Activated CD8-positive, alpha-beta memory T cell treated with anti-CD3 and anti-CD28 coated beads, Interleukin-2, amount 50 U/mL, for 24 hours (primary cell): ENCODE data around the gene KCNN3.

ENCODE experiments used
- DNase-seq: peaks from one replicate; pipeline ENCODE4 v3.0.0-alpha.2; 2020; ENCODE audit errors: extremely low read depth

KCNN3 gene

GRCh38 chr1:154880671-154881070 lies 10.6 kb upstream of the KCNN3 start:
- DNase-seq, result no peak

- no peak for DNase-seq
These were observed 8.9 kb upstream of the KCNN3 start for GRCh38 chr1:154879038-154879421.

GRCh38 chr1:154878371-154879037 lies 8.4 kb upstream of the KCNN3 start:
- DNase-seq, result peak; percentile 47

DNA sequence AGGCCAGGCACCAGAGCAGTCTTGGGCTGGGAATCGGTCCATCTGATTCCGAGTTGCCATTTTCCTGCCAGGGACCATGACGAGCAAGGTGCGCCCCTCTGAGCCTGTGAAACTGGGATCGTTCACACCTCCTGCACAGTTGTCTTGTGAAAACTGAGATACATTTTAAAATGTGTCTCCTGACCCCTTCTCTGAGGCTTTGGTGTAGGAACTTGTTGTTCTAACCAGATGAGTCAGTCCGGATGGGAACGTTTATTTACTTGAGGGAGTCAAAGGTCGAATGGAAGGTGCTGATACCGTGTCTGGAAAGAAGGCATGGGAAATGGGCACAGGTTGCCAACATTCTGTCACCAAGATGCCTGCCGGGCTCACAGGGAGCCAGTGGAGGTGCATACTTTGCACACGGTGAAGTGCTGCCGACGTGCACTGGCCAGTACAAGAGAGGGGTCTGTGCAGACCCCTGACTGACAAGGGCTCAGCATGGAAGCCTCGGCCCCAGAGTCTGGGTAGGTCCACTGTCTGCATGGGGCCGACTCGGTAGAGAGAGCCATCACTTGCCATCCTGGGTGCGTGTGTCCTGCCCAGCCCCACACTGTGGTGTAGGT lies 7.4 kb upstream of the KCNN3 start:
- DNase-seq, result no peak

GRCh38 chr1:154876842-154877369 lies 6.8 kb upstream of the KCNN3 start:
- no peak for DNase-seq

DNA sequence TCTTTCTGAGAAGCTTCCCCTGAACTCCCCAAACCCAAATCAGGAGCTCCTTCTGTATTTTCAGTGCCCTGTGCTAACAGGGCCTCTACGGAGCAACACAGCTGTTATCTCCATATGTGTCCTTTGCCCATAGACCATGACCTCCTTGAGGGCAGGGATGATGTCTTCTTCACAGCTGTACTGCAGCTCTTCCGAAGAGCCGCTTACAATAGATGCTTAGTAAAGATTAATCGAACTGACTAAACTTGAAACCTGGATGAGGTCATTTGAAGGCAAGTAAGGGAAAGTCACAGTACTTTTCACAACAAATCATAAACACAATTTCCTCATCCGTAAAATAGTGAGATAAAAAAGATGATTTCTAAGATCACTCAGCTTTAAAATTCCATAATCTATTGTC lies 4.4 kb upstream of the KCNN3 start:
- no peak for DNase-seq

DNA sequence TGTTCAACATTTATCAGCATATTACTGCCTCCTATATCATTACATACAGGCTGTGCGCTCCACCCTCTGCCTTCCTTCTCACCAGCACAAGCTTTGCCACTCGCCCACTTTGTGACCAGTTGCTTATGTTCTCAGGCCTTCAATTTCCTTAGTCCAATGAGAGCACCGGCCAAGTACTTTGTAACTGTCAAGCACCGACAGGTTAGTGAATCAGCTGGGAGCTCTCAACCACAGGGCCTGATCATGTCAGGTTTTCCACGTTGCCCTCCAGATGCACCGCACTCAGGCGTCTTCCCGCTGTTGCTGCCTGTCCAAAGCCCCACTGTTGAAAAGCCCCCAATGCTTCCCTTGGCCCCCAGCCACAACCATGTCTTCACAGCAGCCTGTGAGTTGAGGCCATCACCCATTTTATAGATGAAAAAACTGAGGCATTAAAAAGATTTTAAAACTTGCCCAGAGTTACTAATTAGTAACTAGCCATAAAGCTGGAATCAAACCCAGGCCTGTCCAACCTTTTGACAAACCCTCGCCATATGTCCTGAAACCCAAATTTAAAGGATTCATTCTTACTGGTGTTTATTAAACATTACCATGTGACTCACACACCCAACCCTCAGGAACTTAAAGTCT lies 3.4 kb upstream of the KCNN3 start:
- no peak for DNase-seq

- no peak for DNase-seq
These were observed 1.3 kb upstream of the KCNN3 start for GRCh38 chr1:154871374-154871773.

GRCh38 chr1:154870734-154871133 lies 653 bp upstream of the KCNN3 start:
- DNase-seq, result no peak

GRCh38 chr1:154869351-154870114 lies 548 bp downstream of the KCNN3 start:
- no peak for DNase-seq

GRCh38 chr1:154867841-154868605 lies 2.1 kb downstream of the KCNN3 start:
- no peak for DNase-seq

- no peak for DNase-seq
These were observed 2.8 kb downstream of the KCNN3 start for GRCh38 chr1:154867064-154867825.

GRCh38 chr1:154866257-154867063 lies 3.6 kb downstream of the KCNN3 start:
- DNase-seq, result no peak

GRCh38 chr1:154865442-154866256 lies 4.4 kb downstream of the KCNN3 start:
- no peak for DNase-seq

DNA sequence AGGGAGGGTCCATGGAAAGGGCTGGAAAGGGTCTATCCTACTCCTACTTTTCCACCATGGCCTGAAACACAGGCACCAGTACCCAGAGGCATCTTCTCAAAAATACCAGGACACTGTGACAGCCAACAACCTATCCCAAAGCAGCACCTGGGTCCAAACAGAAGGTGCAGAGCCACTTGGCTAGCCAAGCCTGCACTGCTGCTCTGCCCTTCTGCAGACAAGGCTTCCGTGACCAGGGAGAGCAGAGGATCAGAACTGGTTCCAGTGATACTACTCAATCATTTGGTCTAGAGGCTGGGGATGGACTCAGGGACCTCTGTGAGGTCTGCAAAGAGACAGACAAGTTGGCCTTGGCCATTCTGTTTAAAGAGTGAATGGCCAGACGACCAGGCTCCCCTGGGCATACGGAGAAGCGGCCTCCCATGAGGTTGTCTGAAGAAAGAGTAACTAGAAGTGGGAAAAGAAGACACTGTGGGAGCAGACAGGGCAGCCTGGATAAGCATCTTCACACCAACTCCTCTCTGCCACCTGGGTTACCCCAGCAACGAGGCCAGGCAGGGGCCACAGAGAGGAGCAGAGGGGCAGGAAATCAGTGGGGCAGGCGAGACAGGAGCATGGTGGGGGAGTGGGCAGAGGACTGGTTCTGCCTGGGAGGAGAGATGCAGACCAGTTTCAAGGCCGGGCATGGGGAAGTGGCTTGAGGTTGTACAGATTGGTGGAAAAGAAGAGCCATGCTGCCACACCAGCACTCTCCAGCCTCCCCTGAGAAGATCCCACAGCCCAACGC lies 5.7 kb downstream of the KCNN3 start:
- DNase-seq, result no peak

GRCh38 chr1:154863315-154864174 lies 6.5 kb downstream of the KCNN3 start:
- DNase-seq, result no peak

- no peak for DNase-seq
These were observed 7.2 kb downstream of the KCNN3 start for GRCh38 chr1:154862907-154863306.
